ENCODE data around the gene AKT1. TPM values are rescaled to one million over a fixed set of nuclear protein-coding genes. Genes with fewer than 3 reads are reported as not detected.
A peak's percentile ranks its signal among the peaks of the same experiment; 100 is the strongest.

The AKT1 gene
- total RNA-seq, 1 donor from 2014 or later: 142 TPM

DNA sequence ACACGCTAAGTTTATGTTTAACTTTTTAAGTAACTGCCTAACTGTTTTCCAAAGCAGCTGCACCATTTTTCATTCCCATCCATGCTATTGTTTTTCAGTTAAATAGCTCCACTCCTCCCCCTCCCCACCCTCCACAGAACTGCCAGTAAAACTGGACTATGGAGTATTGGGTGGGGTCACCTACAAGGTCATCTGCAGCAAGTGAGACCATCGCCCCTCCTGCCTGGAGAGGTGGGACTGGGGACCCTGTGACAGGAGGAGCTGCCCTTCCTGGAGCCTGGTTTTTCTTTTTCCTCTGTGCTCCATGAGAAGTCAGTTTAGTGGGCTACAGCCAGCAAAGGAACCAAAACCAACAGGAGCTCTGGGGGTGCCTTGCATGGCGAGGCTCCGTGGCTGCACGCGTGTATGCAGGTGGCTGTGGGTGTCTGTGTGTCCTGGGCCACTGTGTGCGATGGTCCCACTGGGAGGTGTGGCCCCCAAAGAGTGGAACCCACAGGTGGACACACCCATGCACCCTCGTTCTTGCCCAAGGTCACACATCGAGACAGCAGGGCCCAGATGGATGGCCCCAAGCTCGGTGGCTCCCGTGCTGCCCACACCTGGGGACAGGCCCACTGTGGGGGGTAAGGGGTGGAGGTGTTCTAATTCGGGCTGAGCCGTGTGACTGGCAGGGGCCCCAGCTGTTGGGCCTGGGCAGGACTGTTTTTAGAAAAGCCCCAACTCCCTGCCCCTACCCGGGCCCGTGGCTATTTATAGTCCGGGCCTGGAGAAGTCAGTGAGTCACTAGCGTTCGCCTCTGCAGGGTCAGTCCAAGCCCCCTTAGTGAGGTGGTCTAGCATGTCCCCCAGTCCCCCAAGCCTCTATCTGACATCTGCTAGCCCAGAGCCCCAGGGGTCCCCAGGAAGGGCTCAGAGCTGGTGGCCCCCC lies 73.8 kb downstream of the AKT1 start:
- DNase-seq (peak; percentile 88), ATAC-seq (peak; percentile 50)
- intact Hi-C loops (cut with micrococcal nuclease): no loop called here

Other genes starting within 250 kb of the AKT1 start
- gene C14orf180, start 216.0 kb downstream of the AKT1 start, total RNA-seq: 53.8 TPM
- not detected for gene TMEM179, start 191.0 kb downstream of the AKT1 start, total RNA-seq
- gene INF2, start 106.1 kb downstream of the AKT1 start, total RNA-seq: 30.4 TPM
- 226 TPM for gene ADSS1, start 71.5 kb downstream of the AKT1 start, total RNA-seq
- 65.1 TPM for gene SIVA1, start 42.6 kb downstream of the AKT1 start, total RNA-seq
- 5.3 TPM for gene ZBTB42, start 5.4 kb upstream of the AKT1 start, total RNA-seq
- gene CEP170B, start 69.5 kb upstream of the AKT1 start, total RNA-seq: 10.7 TPM
- 0.27 TPM for gene PLD4, start 129.1 kb upstream of the AKT1 start, total RNA-seq
- 2.5 TPM for gene AHNAK2, start 182.6 kb upstream of the AKT1 start, total RNA-seq
- gene CLBA1, start 190.0 kb upstream of the AKT1 start, total RNA-seq: 1.5 TPM
- 1.9 TPM for gene CDCA4, start 225.3 kb upstream of the AKT1 start, total RNA-seq